ENCODE data around the gene MBD3L5.
"Not testable (repeated sequence)": the region's sequence is repeated elsewhere in the genome, so short reads cannot be mapped to it uniquely, and the experiment has no call there.

The MBD3L5 gene

GRCh38 chr19:7030278-7030677 is at the start of gene MBD3L5:
TSS of gene MBD3L5 (plus strand) at chr19:7030578. CDS start at chr19:7030612, 34 bp downstream.
- not testable (repeated sequence) for DNase-seq (ENCODE audit: low read depth in 2 of 2)

DNA sequence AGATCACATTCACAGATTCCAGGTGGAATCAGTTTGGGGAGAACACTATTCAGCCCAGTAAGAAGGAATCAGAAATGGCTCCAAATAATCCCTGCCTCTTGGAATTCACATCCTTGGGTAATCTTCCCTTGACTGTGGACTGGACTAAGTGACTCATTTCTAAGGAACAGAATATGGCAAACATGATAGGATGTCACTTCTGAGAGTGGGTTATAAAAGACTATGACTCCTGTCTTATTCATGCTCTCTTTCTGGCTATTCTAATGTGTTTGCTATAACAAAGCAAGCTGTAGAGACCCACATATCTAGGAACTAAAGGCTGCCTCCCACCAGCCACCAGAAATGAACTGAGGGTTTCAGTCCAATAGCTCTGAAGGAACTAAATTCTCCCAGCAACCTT is 46.9 kb upstream of the MBD3L5 start:
- no peak for DNase-seq (ENCODE audit: low read depth in 2 of 2)

DNA sequence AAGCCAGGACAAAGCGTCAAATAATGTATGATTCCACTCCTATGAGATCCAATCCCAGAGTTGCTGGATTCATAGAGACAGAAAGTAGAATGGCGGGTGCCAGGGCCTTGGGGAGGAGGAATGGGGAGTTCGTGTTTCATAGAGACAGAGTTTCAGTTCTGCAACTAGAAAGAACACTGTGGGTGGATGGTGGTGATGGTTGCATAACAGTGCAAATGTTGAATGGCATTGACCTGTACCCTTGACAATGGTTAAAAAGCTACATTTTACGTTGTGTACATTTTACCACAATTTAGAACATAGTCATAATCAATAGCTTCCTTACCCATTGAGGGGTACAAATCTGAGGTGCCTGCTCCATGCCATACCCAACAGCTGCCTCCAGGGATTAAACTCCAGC is 42.5 kb upstream of the MBD3L5 start:
- DNase-seq (ENCODE audit: low read depth in 2 of 2): no peak

DNA sequence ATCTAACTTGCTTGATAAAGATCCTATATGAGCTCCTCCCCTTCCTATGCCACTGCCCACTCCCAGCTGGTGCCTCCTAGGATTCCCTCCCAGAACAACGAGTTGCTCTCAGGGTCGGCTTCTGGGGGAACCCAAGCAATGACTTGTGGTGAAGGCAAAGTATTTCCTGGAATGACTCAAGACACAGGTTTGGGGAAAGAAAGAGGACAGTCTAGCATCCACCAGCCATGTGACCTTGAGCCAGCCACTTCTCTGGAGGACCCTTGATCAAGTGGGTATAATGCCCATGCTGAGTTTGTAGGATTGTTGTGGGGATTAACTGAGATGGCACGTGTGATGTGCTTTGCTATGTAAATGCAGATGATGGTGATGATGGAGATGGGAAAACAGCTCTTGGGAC is 42.1 kb upstream of the MBD3L5 start:
- no peak for DNase-seq (ENCODE audit: low read depth in 2 of 2)

DNA sequence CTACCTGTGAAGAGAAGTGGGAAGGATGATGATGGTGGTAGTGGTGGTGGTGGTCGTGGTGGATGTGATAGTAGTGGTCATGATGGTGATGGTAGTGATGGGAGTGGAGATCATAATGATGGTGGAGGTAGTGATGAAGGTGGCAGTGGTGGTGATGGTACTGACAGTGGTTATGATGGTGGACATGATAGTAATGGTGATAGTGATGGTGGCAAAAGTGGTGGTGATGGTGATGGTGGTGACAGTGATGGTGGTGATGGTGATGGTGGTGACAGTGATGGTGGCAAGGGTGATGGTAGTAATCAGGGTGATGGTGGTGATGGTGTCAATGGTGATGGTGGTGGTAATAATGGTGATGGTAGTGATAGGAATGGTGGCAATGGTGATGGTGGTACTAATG is 35.3 kb upstream of the MBD3L5 start:
- no peak for DNase-seq (ENCODE audit: low read depth in 2 of 2)

GRCh38 chr19:6996810-6997209 is 33.6 kb upstream of the MBD3L5 start:
- DNase-seq (ENCODE audit: low read depth in 2 of 2): no peak

DNA sequence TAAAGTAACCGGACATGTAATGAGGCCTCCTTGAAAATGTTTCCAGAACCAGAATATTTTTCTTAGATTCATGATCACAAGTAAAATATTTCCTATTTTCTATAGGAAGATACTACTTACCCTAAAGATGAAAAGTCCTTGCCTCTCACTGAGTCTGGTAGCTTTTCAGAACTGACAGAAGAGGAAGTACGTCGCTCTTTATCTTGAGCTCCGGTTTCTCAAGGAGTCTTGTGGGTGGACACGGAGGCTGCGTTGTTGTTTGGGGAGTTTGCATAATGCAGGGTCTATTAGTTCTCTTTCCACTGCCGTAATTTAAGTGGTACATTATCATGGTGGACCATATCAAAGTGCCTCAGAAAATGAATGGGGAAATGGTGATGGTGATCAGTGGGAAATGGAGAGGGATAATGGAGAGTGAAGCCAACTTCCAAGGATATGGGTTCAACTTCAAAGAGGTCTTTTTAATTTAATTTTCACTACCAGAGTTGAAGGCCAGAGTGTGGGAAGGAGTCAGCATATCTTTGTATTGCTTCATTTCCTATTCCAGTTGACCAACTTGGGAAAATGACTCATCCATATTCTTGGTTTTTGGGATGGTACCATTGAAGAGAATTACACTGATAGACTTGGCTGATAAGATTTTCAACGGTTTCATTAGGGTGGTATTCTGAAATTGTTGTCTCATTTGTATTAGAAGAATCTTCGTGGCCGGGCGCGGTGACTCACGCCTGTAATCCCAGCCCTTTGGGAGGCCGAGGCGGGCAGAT is 32.5 kb upstream of the MBD3L5 start:
- no peak for DNase-seq (ENCODE audit: low read depth in 2 of 2)

GRCh38 chr19:6999933-7000332 is 30.4 kb upstream of the MBD3L5 start:
- no peak for DNase-seq (ENCODE audit: low read depth in 2 of 2)

DNA sequence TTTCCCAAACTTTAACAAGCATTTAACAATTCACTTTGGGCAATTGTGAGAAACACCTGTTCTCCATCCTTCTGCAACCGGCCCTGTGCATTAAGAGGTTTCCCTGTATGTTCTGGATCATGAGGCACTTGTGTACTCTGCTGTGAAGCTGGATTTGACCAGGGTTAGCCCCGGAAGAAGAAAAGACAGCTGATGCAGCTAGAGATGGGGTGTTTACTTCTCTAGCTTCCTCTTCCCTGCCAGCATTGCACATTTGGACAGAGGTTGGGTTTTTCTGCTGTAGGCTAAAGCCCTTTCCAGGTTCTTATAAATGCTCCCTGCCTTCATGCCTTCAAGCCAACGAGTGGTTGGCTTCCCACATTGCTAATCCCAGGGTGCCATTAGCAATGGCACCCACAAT is 30.0 kb upstream of the MBD3L5 start:
- DNase-seq (ENCODE audit: low read depth in 2 of 2): no peak

DNA sequence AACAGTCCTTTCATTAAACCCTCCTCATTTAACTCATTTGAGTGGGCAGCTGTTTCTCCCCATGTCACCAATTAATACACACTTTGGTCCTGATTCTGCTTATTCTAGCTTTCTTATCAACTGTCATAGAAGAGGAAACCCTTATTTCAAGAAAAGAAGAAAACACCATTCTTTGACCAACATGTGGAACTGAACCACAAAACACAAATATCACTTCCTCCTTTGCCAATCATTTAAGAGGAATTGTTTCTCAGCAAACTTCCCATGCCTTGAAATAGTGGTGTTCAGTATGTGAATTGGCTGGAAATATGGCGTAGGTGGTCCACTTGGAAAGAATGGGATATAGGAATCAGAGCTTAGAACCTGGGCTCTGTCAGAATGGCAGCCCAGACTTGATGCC is 29.6 kb upstream of the MBD3L5 start:
- DNase-seq (ENCODE audit: low read depth in 2 of 2): no peak

DNA sequence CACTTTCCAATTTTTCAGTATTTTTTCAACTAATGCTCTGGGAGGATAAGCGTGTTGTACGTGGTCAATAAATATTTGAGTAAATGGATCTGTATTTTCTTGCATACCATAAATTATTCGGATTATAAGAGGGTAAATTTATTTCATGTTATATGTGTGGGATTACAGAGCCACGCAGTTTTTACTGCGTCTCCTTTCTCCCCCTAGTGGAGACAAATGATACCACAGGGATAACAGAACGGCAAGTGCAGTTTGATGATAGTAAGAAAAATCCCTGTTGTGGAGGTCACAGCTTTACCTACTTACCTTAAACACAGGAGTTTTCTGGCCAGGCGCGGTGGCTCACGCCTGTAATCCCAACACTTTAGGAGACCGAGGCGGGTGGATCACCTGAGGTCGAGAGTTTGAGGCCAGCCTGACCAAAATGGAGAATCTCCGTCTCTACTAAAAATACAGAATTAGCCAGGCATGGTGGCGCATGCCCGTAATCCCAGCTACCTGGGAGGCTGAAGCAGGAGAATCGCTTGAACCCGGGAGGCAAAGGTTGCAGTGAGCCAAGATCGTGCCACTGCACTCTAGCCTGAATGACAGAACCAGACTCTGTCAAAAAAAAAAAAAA is 26.0 kb upstream of the MBD3L5 start:
- DNase-seq (ENCODE audit: low read depth in 2 of 2): no peak

DNA sequence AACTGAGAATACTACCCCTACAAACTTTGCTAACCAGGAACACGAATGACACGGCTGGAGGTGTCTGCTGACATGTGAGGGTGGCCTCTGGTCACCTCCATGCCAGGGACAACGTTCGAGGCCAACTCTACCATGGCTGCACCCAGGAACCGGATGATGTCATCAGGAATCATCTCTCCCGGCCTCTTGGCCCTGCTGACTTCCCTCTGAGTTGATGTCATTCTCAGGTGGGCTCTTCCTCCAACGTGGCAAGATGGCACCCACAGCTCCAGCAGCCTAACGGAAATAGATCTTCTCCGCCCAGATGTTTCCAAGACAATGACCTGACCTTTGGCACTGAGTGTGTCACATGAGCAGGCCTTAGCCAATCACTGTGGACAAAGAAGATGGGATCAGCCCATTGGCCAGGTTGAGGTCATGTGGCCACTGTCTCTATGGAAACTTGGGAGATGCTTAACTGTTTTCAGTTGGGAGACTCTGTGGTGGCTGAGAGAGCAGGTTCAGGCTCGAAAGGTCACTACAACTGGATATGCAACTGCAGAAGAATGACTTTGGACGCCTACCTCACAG is 24.2 kb upstream of the MBD3L5 start:
- DNase-seq (ENCODE audit: low read depth in 2 of 2): no peak

DNA sequence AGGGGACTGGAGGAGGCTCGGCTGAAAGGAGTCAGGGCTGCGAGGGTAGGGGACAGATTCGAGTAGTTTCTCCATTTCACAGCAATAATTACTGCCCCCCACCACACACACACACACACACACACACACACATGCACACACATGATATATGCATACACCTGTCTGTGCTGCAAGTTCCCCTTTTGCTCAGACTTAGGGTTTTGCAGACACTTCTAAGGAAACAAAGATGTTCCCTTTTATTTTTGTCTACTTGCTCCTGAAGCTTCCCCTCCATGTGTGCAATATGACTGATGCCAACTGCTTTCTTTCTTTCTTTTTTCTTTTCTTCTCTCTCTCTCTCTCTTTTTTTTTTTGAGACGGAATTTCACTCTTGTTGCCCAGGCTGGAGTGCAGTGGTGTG is 22.5 kb upstream of the MBD3L5 start:
- no peak for DNase-seq (ENCODE audit: low read depth in 2 of 2)

DNA sequence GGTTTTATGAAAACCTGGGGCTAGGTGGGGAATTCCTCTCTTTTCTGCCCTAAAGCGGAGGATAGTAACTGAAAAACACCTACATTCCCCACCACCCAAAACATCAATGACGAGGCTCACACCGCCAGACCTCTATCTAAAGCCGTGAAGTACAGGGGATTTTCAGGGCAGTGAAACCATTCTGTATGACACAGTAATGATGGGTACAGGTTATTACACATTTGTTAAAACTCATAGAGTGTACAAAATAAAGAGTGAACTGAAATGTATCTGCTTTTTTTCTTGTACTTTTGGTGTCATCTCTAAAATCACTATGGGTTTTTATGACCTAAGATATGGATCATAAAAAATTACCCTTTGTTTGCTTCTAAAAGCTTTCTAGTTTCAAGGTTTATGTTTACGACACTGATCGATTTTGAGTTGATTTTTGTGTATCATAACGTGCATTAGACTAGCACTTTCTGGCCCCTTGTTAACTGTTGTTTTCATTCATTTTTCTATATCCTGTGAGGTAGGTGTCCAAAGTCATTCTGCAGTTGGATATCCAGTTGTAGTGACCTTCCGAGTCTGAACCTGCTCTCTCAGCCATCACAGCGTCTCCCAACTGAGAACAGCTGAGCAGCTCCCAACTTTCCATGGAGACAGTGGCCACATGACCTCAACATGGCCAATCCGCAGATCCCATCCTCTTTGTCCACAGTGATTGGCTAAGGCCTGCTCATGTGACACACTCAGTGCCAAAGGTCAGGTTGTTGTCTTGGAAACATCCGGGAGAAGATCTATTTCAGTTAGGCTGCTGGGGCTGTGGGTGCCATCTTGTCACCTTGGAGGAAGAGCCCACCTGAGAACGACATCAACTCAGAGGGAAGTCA is 19.4 kb upstream of the MBD3L5 start:
- DNase-seq (ENCODE audit: low read depth in 2 of 2): no peak

- no peak for DNase-seq (ENCODE audit: low read depth in 2 of 2)
Measured at GRCh38 chr19:7013678-7014077, 16.7 kb upstream of the MBD3L5 start.

DNA sequence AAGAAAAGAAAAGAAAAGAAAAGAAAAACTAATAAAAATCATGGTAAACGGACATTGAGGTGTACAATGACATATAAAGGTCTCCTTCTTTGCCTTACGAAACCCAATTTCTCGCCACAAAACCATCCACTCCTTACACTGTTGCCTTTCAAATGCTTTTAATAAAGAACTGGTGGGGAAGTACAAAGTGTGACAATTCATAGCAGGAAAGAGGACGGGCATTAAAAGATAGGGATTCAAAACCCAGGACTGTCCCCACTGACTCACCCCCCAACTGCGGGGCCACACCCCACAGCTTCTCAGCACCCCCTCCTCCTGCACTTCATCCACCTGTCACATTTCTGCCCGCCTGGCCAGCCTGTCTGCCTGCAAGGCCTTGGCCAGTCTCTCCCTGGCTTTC is 11.6 kb upstream of the MBD3L5 start:
- DNase-seq (ENCODE audit: low read depth in 2 of 2): no peak

GRCh38 chr19:7021331-7021730 is 9.0 kb upstream of the MBD3L5 start, which contains the start of gene MBD3L2B:
TSS of gene MBD3L2B (minus strand) at chr19:7021431. CDS start at chr19:7021397, 34 bp downstream.
- DNase-seq (ENCODE audit: low read depth in 2 of 2): not testable (repeated sequence)

DNA sequence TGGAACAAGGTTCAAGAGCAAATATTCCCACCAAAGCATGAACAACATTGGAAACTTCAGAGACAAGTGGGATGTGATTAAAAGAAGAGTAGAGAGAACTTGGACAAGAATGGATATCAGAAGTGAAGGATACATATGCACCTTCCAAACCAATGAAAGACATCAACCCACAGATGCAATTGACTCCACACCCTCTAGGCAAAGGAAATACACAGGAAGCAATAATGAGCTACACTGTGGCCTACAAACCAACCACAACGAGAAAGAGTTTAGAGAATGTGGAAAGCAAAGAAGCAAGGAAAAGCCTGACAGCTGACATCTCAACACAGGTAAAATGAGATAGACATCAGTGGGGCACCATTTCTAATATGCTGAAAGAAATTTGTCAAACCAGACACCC is 1.6 kb upstream of the MBD3L5 start:
- not testable (repeated sequence) for DNase-seq (ENCODE audit: low read depth in 2 of 2)

- not testable (repeated sequence) for DNase-seq (ENCODE audit: low read depth in 2 of 2)
Measured at GRCh38 chr19:7040079-7040478, 9.7 kb downstream of the MBD3L5 start, which contains the start of gene MBD3L4. TSS of gene MBD3L4 (minus strand) at chr19:7040179. CDS start at chr19:7040144, 35 bp downstream.

DNA sequence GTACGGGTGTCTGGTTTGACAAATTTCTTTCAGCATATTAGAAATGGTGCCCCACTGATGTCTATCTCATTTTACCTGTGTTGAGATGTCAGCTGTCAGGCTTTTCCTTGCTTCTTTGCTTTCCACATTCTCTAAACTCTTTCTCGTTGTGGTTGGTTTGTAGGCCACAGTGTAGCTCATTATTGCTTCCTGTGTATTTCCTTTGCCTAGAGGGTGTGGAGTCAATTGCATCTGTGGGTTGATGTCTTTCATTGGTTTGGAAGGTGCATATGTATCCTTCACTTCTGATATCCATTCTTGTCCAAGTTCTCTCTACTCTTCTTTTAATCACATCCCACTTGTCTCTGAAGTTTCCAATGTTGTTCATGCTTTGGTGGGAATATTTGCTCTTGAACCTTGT is 11.2 kb downstream of the MBD3L5 start:
- DNase-seq (ENCODE audit: low read depth in 2 of 2): not testable (repeated sequence)

GRCh38 chr19:7049021-7049420 is 18.6 kb downstream of the MBD3L5 start, which contains the start of gene MBD3L2:
TSS of gene MBD3L2 (plus strand) at chr19:7049321. CDS start at chr19:7049374, 53 bp downstream.
- DNase-seq (ENCODE audit: low read depth in 2 of 2): not testable (repeated sequence)

DNA sequence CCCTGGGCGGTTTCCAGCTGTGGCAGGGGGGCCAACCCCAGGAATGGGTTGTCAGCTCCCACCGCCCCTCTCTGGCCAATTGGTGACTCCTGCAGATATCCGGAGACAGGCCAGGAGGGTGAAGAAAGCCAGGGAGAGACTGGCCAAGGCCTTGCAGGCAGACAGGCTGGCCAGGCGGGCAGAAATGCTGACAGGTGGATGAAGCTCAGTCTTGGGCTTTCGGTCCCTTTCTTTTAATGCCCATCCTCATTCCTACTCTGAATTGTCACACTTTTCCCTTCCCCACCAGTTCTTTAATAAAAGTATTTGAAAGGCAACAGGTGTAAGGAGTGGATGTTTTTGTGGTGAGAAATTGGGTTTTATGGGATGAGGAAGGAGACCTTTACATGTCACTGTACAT is 21.0 kb downstream of the MBD3L5 start:
- not testable (repeated sequence) for DNase-seq (ENCODE audit: low read depth in 2 of 2)

Data from stimulated activated CD4-positive, alpha-beta T cell treated with anti-CD3 and anti-CD28 coated beads, Interleukin-4, amount 100 ng/mL, for 48 hours (primary cell).